Karpas-422 (cell line): ENCODE measurements around the gene CCNO. TPM values are rescaled to one million over a fixed set of nuclear protein-coding genes. Genes with fewer than 3 reads are reported as not detected.

Source experiments
- DNase-seq: peaks from one replicate; pipeline ENCODE4 v3.0.0-alpha.2; 2015
- H2AFZ ChIP-seq: fragments of 200-600 bp; sonication (generic); 2 replicates; pipeline ENCODE4 v1.6.1; 2014; ENCODE audit warnings: antibody characterized with exemption, low read length, mixed read lengths
- H3K27ac ChIP-seq: fragments of 200-600 bp; sonication (generic); 2 replicates; pipeline ENCODE4 v1.5.1; 2014; ENCODE audit warnings: mild to moderate bottlenecking, low read length, moderate library complexity
- H3K27me3 ChIP-seq: fragments of 200-600 bp; sonication (generic); 2 replicates; pipeline ENCODE4 v1.6.1; 2014; ENCODE audit warnings: low read length, mixed read lengths
- H3K36me3 ChIP-seq: fragments of 200-600 bp; sonication (generic); 2 replicates; pipeline ENCODE4 v1.6.1; 2014; ENCODE audit warnings: low read length, mixed read lengths; ENCODE audit not compliant: insufficient read depth
- H3K4me1 ChIP-seq: fragments of 200-600 bp; sonication (generic); 2 replicates; pipeline ENCODE4 v1.6.1; 2014; ENCODE audit warnings: mild to moderate bottlenecking, low read length, mixed read lengths
- H3K4me2 ChIP-seq: fragments of 200-600 bp; sonication (generic); 2 replicates; pipeline ENCODE4 v1.6.1; 2014; ENCODE audit warnings: low read length, low read depth, mild to moderate bottlenecking; ENCODE audit not compliant: poor library complexity, severe bottlenecking
- H3K4me3 ChIP-seq: fragments of 200-600 bp; sonication (generic); 2 replicates; pipeline ENCODE4 v1.5.1; 2014; ENCODE audit warnings: mild to moderate bottlenecking, antibody characterized with exemption, low read length, mixed read lengths
- H3K79me2 ChIP-seq: fragments of 200-600 bp; sonication (generic); 2 replicates; pipeline ENCODE4 v1.6.1; 2014; ENCODE audit warnings: mild to moderate bottlenecking, low read length, mixed read lengths
- H3K9ac ChIP-seq: fragments of 200-600 bp; sonication (generic); 2 replicates; pipeline ENCODE4 v1.6.0; 2014; ENCODE audit warnings: low read length
- H3K9me2 ChIP-seq: fragments of 200-600 bp; sonication (generic), shearing (Covaris generic); replicated peaks from 2 replicates; pipeline ENCODE4 v1.6.0; 2014; ENCODE audit warnings: mild to moderate bottlenecking, low read length, moderate library complexity; ENCODE audit not compliant: insufficient read depth
- H3K9me3 ChIP-seq: fragments of 300-700, 200-600 bp; sonication (generic); 2 replicates; pipeline ENCODE4 v1.6.1; 2014; ENCODE audit warnings: low read length, mixed read lengths
- H4K20me1 ChIP-seq: fragments of 200-600 bp; sonication (generic); 2 replicates; pipeline ENCODE4 v1.6.1; 2014; ENCODE audit warnings: mild to moderate bottlenecking, antibody characterized with exemption, low read length, low read depth; ENCODE audit not compliant: insufficient read depth
- total RNA-seq: library from RNA; depleted of rRNA; stranded (reverse); fragments of >200 nt; shearing (Covaris generic); gene quantifications from 2 replicates; pipeline ENCODE4 v1.2.3, GENCODE V29; 2014; ENCODE audit warnings: low replicate concordance; rRNA removed

CCNO gene
- total RNA-seq, 1 experiment from 2014 or later, result 2.2 TPM

- H3K79me2 ChIP-seq, result no peaks in the 10 kb centered on the region
- no peaks in the 10 kb centered on the region for H3K27me3 ChIP-seq
- H3K9me2 ChIP-seq, result no peaks in the 10 kb centered on the region
- H3K4me3 ChIP-seq, result no peak overlapping the region
- no peak overlapping the region for H3K9ac ChIP-seq
- H3K36me3 ChIP-seq, result no peaks in the 10 kb centered on the region
- H3K9me3 ChIP-seq, result no peaks in the 10 kb centered on the region
- H3K27ac ChIP-seq, result no peak overlapping the region
- peaks cover 15% of the 10 kb centered on the region for H3K4me1 ChIP-seq
- H3K4me2 ChIP-seq, result peak overlapping the region; percentile 5
- DNase-seq, result peak; percentile 66
- no peaks in the 10 kb centered on the region for H4K20me1 ChIP-seq
- H2AFZ ChIP-seq, result peak overlapping the region; percentile 51; the same call in 1 of the 2 replicates
Measured at GRCh38 chr5:55218967-55219366, 14.4 kb downstream of the CCNO start.

- Histone ChIP-seq H3K9me3 (no peaks in the 10 kb centered on the region), H3K9ac (no peak overlapping the region), H3K79me2 (no peaks in the 10 kb centered on the region)
Measured at GRCh38 chr5:55211184-55211874, 22.1 kb downstream of the CCNO start.

GRCh38 chr5:55205001-55205400, 28.4 kb downstream of the CCNO start:
- Histone ChIP-seq H3K27me3 (no peaks in the 10 kb centered on the region), H3K4me1 (no peaks in the 10 kb centered on the region), H3K9me2 (no peaks in the 10 kb centered on the region), H3K79me2 (no peaks in the 10 kb centered on the region), H3K9ac (no peak overlapping the region), H3K4me3 (no peak overlapping the region), H3K36me3 (no peaks in the 10 kb centered on the region), H4K20me1 (no peaks in the 10 kb centered on the region), H3K27ac (no peak overlapping the region), H3K9me3 (no peaks in the 10 kb centered on the region), H3K4me2 (no peak overlapping the region), H2AFZ (no peak overlapping the region)
- peak; percentile 1 for DNase-seq

More at GRCh38 chr5:55211184-55211874, 22.1 kb downstream of the CCNO start:
- no peak for DNase-seq
- Histone ChIP-seq H3K4me2 (no peak overlapping the region), H3K27me3 (no peaks in the 10 kb centered on the region), H3K4me3 (no peak overlapping the region), H4K20me1 (no peaks in the 10 kb centered on the region), H3K4me1 (no peaks in the 10 kb centered on the region), H3K36me3 (no peaks in the 10 kb centered on the region), H3K9me2 (no peaks in the 10 kb centered on the region), H2AFZ (no peak overlapping the region), H3K27ac (no peak overlapping the region)

- Histone ChIP-seq H2AFZ (no peak overlapping the region), H3K9ac (no peak overlapping the region), H3K9me3 (no peaks in the 10 kb centered on the region), H4K20me1 (no peaks in the 10 kb centered on the region), H3K4me3 (no peak overlapping the region), H3K27ac (no peak overlapping the region), H3K4me1 (no peaks in the 10 kb centered on the region), H3K9me2 (no peaks in the 10 kb centered on the region), H3K36me3 (no peaks in the 10 kb centered on the region), H3K27me3 (no peaks in the 10 kb centered on the region), H3K4me2 (no peak overlapping the region), H3K79me2 (no peaks in the 10 kb centered on the region)
- DNase-seq, result peak; percentile 35
Measured at GRCh38 chr5:55191165-55191564, 42.2 kb downstream of the CCNO start.

- no peak for DNase-seq
- Histone ChIP-seq H3K4me1 (no peaks in the 10 kb centered on the region), H3K9me3 (no peaks in the 10 kb centered on the region), H4K20me1 (no peaks in the 10 kb centered on the region), H3K36me3 (no peaks in the 10 kb centered on the region), H3K4me3 (no peak overlapping the region), H3K79me2 (no peaks in the 10 kb centered on the region), H2AFZ (no peak overlapping the region), H3K27me3 (no peaks in the 10 kb centered on the region), H3K9me2 (no peaks in the 10 kb centered on the region), H3K27ac (no peak overlapping the region), H3K4me2 (no peak overlapping the region), H3K9ac (no peak overlapping the region)
Measured at GRCh38 chr5:55188656-55189540, 44.5 kb downstream of the CCNO start.

- Histone ChIP-seq H2AFZ (no peak overlapping the region), H3K4me2 (no peak overlapping the region), H3K27me3 (no peaks in the 10 kb centered on the region), H3K36me3 (no peaks in the 10 kb centered on the region), H3K4me1 (no peaks in the 10 kb centered on the region), H3K9me2 (no peaks in the 10 kb centered on the region), H3K9me3 (no peaks in the 10 kb centered on the region), H3K27ac (no peak overlapping the region), H3K9ac (no peak overlapping the region), H3K4me3 (no peak overlapping the region), H4K20me1 (no peaks in the 10 kb centered on the region), H3K79me2 (no peaks in the 10 kb centered on the region)
- DNase-seq, result peak; percentile 60
Measured at GRCh38 chr5:55187370-55187769, 46.0 kb downstream of the CCNO start.

Other genes starting within 250 kb of the CCNO start
- not detected in 2 replicates for gene ESM1, start 248.0 kb downstream of the CCNO start, total RNA-seq
- gene GZMK, start 209.4 kb downstream of the CCNO start, total RNA-seq, result not detected in 2 replicates
- not detected in 2 replicates for gene GZMA, start 131.0 kb downstream of the CCNO start, total RNA-seq
- not detected in 2 replicates for gene GPX8, start 73.4 kb downstream of the CCNO start, total RNA-seq
- gene CDC20B, start 60.4 kb downstream of the CCNO start, total RNA-seq, result not detected in 2 replicates
- 0.14 and 0.37 TPM in 2 replicates for gene MCIDAS, start 6.3 kb downstream of the CCNO start, total RNA-seq
- 13.2 and 23.5 TPM in 2 replicates for gene DHX29, start 74.1 kb upstream of the CCNO start, total RNA-seq
- 79.9 and 104 TPM in 2 replicates for gene MTREX, start 74.4 kb upstream of the CCNO start, total RNA-seq